Liver (tissue), 3 donors: Measurements from ENCODE around the gene GSKIP.

Experiments
- EGR1 ChIP-seq, 2 donors: IDR thresholded peaks; 2 replicates each; pipeline ENCODE4 v1.6.1; 2016 to 2018; ENCODE audit warnings: antibody characterized with exemption in 2 of 2, low read depth in 2 of 2
- FOXA1 ChIP-seq: IDR thresholded peaks from 2 replicates; pipeline ENCODE4 v1.6.1; 2016; ENCODE audit warnings: antibody characterized with exemption
- FOXA2 ChIP-seq: IDR thresholded peaks from 2 replicates; pipeline ENCODE4 v1.6.1; 2016; ENCODE audit warnings: antibody characterized with exemption
- GABPA ChIP-seq, 2 donors: IDR thresholded peaks in 1 of 2; conservative IDR thresholded peaks in 1 of 2; 2 replicates each; pipeline ENCODE4 v1.6.1; 2016; ENCODE audit warnings: antibody characterized with exemption in 2 of 2, mild to moderate bottlenecking in 1 of 2, moderate library complexity in 1 of 2
- JUND ChIP-seq, 2 donors: IDR thresholded peaks; 2 replicates each; pipeline ENCODE4 v1.6.1; 2016; ENCODE audit warnings: antibody characterized with exemption in 2 of 2
- NR2F2 ChIP-seq: IDR thresholded peaks from 2 replicates; pipeline ENCODE4 v1.6.1; 2016; ENCODE audit warnings: antibody characterized with exemption
- RAD21 ChIP-seq, 2 donors: IDR thresholded peaks; 2 replicates each; pipeline ENCODE4 v1.6.1; 2016; ENCODE audit warnings: antibody characterized with exemption in 2 of 2, mild to moderate bottlenecking in 2 of 2
- RXRA ChIP-seq, 2 donors: IDR thresholded peaks; 2 replicates each; pipeline ENCODE4 v1.6.1; 2017 to 2018; ENCODE audit warnings: antibody characterized with exemption in 2 of 2, mild to moderate bottlenecking in 1 of 2
- SP1 ChIP-seq: IDR thresholded peaks from 2 replicates; pipeline ENCODE4 v1.6.1; 2018; ENCODE audit warnings: antibody characterized with exemption, mild to moderate bottlenecking
- YY1 ChIP-seq: IDR thresholded peaks from 2 replicates; pipeline ENCODE4 v1.6.1; 2016; ENCODE audit warnings: antibody characterized with exemption, mild to moderate bottlenecking
- TF ChIP-seq, protein P1 (sequence below): fragments of 150-350 bp; IDR thresholded peaks from 2 replicates; pipeline ENCODE4 v1.5.1; 2017; ENCODE audit warnings: improper control_type of control experiment, low read depth, low read length; ENCODE audit not compliant: missing input control
- TF ChIP-seq, protein P2 (sequence below): IDR thresholded peaks from 2 replicates; pipeline ENCODE4 v1.6.1; 2016; ENCODE audit warnings: antibody characterized with exemption
- TF ChIP-seq, protein P3 (sequence below): IDR thresholded peaks from 2 replicates; pipeline ENCODE4 v1.6.1; 2016; ENCODE audit warnings: antibody characterized with exemption
- TF ChIP-seq, protein P4 (sequence below): IDR thresholded peaks from 2 replicates; pipeline ENCODE4 v1.6.1; 2016; ENCODE audit warnings: antibody characterized with exemption, mild to moderate bottlenecking
- donor health status: healthy.
- donor health status: healthy.

DNA sequence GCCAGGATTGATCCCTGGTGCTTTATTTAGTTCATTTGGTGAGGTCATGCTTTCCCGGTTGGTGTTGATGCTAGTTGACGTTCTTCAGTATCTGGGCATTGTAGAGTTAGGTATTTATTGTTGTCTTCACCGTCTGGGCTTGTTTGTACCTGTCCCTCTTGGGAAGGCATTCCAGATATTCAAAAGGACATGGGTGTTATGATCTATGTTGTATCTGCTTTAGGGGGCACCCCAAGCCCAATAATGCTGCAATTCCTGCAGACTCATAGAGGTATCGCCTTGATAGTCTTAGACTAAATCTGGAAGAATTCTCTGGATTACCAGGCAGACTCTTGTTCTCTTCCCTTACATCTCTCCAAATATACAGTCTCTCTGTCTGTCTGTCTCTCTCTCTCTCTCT is 70.7 kb downstream of the GSKIP start:
- TF ChIP-seq, protein P1, sequence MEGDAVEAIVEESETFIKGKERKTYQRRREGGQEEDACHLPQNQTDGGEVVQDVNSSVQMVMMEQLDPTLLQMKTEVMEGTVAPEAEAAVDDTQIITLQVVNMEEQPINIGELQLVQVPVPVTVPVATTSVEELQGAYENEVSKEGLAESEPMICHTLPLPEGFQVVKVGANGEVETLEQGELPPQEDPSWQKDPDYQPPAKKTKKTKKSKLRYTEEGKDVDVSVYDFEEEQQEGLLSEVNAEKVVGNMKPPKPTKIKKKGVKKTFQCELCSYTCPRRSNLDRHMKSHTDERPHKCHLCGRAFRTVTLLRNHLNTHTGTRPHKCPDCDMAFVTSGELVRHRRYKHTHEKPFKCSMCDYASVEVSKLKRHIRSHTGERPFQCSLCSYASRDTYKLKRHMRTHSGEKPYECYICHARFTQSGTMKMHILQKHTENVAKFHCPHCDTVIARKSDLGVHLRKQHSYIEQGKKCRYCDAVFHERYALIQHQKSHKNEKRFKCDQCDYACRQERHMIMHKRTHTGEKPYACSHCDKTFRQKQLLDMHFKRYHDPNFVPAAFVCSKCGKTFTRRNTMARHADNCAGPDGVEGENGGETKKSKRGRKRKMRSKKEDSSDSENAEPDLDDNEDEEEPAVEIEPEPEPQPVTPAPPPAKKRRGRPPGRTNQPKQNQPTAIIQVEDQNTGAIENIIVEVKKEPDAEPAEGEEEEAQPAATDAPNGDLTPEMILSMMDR: no peak
- TF ChIP-seq EGR1 (IDR thresholded peaks at IDR 0.05; ENCODE audit: low read depth in 2 of 2) (no peak), YY1 (no peak), RAD21 (IDR thresholded peaks at IDR 0.05) (peak in 1 of 2 donors; percentile 7), GABPA (IDR thresholded peaks at IDR 0.05 in 1 of 2, conservative IDR thresholded peaks at IDR 0.05 in 1 of 2) (no peak), SP1 (no peak), FOXA2 (no peak), RXRA (IDR thresholded peaks at IDR 0.05) (no peak), NR2F2 (no peak), FOXA1 (no peak), JUND (IDR thresholded peaks at IDR 0.05) (no peak)
- TF ChIP-seq, protein P2, sequence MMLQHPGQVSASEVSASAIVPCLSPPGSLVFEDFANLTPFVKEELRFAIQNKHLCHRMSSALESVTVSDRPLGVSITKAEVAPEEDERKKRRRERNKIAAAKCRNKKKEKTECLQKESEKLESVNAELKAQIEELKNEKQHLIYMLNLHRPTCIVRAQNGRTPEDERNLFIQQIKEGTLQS: no peak
- TF ChIP-seq, protein P3, sequence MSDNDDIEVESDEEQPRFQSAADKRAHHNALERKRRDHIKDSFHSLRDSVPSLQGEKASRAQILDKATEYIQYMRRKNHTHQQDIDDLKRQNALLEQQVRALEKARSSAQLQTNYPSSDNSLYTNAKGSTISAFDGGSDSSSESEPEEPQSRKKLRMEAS: no peak
- TF ChIP-seq, protein P4, sequence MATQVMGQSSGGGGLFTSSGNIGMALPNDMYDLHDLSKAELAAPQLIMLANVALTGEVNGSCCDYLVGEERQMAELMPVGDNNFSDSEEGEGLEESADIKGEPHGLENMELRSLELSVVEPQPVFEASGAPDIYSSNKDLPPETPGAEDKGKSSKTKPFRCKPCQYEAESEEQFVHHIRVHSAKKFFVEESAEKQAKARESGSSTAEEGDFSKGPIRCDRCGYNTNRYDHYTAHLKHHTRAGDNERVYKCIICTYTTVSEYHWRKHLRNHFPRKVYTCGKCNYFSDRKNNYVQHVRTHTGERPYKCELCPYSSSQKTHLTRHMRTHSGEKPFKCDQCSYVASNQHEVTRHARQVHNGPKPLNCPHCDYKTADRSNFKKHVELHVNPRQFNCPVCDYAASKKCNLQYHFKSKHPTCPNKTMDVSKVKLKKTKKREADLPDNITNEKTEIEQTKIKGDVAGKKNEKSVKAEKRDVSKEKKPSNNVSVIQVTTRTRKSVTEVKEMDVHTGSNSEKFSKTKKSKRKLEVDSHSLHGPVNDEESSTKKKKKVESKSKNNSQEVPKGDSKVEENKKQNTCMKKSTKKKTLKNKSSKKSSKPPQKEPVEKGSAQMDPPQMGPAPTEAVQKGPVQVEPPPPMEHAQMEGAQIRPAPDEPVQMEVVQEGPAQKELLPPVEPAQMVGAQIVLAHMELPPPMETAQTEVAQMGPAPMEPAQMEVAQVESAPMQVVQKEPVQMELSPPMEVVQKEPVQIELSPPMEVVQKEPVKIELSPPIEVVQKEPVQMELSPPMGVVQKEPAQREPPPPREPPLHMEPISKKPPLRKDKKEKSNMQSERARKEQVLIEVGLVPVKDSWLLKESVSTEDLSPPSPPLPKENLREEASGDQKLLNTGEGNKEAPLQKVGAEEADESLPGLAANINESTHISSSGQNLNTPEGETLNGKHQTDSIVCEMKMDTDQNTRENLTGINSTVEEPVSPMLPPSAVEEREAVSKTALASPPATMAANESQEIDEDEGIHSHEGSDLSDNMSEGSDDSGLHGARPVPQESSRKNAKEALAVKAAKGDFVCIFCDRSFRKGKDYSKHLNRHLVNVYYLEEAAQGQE: no peak
